OCI-LY1 (cell line): ENCODE results near the gene DIP2A.

ENCODE experiments used
- CTCF ChIP-seq: fragments of 200-600 bp; sonication (generic), shearing (Covaris generic); IDR thresholded peaks from 2 replicates; pipeline ENCODE4 v1.5.1; 2017; ENCODE audit warnings: mild to moderate bottlenecking, antibody characterized with exemption, low read length, moderate library complexity, mixed read lengths
- EZH2 ChIP-seq: fragments of 200-600 bp; sonication (generic), shearing (Covaris generic); IDR thresholded peaks from 2 replicates; pipeline ENCODE4 v1.8.0; 2017; ENCODE audit warnings: borderline replicate concordance, mixed run types, mild to moderate bottlenecking, antibody characterized with exemption, low read length, moderate library complexity, mixed read lengths

- TF ChIP-seq CTCF (no peak), EZH2 (no peak)
Observed at GRCh38 chr21:46556802-46557201, 98.1 kb downstream of the DIP2A start.
